HG02571 (cell line): ENCODE measurements around the gene SIAH1.
A peak's percentile ranks its signal among the peaks of the same experiment; 100 is the strongest.
"Not testable (repeated sequence)": the region's sequence is repeated elsewhere in the genome, so short reads cannot be mapped to it uniquely, and the experiment has no call there.

Experiments used
- ATAC-seq: cut with Tn5 transposase; IDR thresholded peaks from one replicate; pipeline ENCODE4 v1.9.1; 2021; ENCODE audit warnings: mild to moderate bottlenecking, moderate library complexity; ENCODE audit not compliant: unreplicated experiment

The SIAH1 gene

DNA sequence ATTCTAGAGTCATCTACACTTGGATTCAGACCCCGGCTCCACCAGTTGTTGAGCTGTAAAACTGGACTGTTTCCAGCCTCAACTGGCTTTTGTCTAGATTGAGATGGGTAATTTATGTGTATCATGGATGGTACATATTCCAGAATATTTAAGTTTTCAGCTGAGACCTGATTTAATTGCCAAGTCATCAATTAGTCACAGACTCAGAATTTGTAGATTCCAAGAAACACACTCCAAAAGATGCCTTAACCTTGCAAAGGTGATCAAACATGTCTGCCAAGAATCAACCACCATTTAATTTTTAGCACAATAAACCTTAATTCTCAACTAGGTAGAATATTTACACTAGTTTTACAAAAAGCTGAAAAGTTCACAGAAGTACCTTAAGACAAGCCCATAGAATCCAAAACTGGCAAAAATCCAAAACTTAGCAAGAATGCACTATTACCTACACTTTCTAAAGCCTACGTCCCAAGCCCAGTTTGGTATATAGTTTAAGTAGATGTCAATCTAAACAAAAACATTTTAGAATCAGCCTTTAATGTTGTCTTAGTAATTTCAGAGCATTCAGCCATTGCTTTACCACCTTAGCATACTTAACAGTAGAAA, 17.7 kb downstream of the SIAH1 start:
- no peak for ATAC-seq

DNA sequence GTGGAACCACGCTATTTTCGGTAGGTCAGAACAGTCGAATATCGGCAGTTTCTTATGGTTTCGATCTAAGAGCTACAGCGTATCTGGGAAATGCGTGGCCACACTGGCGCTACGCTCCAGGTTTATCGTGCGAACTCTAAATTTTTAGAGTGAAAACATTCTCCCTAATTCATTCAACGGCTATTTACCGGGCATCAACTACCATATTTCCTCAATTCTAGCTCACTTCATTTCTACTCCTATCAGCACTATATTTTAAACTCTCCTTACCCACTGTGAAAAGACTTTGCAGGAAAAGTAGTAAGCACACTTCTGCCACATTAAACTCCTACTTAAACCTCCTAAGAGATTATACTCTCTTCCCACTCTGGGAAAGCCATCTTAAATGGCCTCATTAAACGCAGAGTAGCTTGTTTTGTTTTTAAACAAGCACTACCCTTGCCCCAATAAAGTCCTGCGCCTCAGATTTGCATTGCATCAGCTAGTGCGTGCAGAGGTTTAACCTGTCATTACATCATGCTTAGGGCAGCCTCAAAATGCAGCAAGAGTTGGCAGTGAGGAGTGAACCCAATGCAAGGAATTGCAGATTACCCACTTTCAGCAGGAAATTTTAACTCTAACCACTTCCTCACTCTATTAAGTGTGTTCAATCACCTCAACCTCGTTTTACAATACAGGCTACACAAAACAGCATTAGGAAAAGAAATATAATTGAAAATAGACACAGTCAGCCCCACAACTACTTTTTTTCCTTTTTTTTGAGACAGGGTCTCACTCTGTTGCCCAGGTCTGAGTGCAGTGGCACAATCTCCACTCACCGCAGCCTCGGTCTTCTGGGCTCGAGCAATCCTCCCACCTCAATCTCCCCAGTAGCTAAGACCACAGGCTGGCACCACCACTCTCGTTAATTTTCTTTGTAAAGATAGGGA, 18.8 kb downstream of the SIAH1 start:
- ATAC-seq, result peak; percentile 63

DNA sequence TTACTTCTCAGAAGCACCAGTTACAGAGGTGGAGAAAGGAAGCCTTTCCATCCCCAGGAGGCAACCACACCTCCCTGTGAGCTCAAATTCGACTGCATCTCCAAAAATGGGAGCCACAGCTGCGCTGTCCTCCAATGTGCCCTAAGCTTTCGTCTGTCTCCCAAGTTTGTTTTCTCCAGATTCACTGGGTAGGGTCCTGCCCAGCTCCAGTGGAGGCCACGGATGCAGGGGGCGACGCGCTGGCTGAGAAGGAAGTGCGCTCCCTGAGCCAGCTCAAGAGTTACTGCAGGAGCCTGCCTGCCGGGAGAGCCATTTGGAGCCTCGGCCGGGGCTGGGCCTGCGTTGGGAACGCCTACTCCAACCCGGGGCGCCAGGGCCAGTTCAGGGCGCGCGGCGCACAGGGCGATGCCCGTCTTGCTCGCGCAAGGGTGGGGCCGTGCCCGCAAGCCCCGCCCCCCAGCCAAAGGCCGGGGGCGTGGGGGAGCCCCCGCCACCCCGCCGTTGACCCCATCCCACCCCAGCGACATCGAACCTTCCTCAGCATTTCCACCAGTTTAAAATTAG, 19.5 kb downstream of the SIAH1 start:
- ATAC-seq, result peak; percentile 94

DNA sequence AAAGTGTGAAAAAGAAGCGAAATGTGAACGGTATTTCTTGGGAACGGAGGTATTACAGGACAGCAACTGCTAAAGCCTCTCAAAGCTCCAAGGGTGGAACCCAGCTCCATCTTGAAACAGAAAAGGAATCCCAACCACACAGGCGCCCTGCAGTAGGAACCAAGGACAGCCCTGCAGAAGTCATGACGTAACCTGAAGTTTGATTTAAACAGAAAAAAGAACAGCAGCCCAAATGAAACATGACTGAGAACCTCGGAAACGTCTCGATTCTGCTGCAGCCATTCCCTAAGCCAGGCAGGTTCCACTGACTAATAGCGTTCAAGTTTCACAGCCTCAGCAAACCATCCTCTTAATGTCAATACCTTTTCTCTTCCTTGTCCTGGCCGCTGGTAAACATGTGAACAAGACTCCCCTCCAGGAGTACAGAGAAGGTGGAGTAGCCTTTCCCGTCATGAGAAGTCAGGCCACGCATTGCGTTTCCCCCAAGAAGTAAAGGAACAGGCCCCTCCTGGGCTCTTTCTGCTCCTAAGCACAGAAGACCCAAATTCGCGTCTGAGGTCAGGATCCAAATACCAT, 20.1 kb downstream of the SIAH1 start:
- no peak for ATAC-seq

DNA sequence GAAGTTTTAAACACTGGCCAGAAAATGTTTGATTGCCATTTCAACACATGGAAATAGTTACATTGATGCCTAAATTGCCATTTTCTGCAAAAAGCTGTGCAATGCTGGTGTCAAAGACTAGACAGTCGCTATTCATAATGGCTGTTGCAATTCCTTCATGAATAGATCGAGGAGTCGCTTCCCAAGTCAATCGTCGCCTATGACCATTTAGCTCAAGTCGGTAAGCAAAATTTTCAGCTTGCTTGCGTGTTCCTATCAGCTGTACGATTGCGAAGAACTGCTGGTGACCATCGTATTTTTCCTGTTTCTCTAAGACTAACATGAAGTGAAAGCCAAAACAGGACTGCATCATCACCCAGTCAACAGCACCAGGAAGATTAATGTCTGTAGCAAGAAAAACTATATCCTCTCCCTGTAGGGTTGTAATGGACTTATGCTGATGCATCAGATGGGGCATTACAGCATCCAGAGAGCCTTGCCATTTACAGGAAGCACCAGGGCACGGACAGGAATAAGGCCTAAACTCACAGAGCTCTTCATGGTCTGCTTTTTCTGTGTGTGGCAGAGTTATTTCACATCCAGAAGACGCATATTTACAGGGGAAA, 23.6 kb downstream of the SIAH1 start:
- no peak for ATAC-seq

DNA sequence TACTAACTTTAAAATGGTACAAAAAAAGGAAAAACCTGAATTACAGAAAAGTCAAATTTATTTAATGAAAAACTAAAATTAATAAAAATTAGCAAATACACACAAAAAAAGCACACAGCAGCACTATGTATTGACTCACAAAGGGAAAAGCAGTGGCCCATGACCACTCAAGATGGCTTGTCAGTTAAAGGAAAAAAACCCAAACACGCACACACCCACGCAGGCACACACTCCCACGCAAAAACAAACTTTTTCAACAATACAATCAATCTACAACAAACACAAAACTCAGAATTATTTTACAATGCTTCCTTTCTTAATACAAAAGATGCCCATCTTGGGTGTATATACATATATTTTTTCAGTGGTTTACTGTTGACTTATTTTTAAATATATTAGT, 24.2 kb downstream of the SIAH1 start:
- ATAC-seq, result no peak

DNA sequence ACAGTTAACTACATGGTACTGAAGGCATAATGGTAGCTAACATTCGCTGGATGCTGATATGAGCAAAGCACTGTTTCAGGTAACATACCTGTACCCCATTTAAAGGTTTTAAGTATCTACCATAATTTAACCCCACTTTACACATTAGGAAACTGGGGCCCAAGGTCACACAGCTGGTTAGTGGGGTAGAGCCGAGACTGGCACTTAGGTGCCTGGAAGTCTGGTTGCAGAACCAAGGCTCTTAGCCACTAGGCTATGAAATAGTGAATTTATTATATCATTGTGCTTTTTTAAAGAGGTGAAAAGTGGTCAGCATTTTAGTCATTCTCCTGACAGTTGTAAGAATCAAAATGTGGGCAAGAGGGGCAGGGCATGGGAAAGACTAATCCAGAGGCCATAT, 25.2 kb downstream of the SIAH1 start:
- ATAC-seq, result no peak

DNA sequence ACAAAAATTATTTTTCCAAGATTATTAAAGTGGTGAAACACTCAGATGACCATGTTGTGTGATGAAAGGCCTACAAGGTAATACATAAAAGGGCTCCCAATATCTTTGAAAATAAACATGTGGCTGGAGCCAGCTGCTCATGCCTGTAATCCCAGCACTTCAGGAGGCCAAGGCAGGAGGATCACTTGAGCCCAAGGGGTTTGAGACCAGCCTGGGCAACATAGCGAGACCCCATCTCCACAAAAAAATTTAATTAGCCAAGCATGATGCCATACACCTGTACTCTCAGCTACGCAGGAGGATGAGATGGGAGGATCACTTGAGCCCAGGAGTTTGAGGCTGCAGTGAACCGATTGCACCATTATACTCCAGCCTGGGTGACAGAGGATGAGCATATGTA, 26.8 kb downstream of the SIAH1 start:
- ATAC-seq, result no peak

DNA sequence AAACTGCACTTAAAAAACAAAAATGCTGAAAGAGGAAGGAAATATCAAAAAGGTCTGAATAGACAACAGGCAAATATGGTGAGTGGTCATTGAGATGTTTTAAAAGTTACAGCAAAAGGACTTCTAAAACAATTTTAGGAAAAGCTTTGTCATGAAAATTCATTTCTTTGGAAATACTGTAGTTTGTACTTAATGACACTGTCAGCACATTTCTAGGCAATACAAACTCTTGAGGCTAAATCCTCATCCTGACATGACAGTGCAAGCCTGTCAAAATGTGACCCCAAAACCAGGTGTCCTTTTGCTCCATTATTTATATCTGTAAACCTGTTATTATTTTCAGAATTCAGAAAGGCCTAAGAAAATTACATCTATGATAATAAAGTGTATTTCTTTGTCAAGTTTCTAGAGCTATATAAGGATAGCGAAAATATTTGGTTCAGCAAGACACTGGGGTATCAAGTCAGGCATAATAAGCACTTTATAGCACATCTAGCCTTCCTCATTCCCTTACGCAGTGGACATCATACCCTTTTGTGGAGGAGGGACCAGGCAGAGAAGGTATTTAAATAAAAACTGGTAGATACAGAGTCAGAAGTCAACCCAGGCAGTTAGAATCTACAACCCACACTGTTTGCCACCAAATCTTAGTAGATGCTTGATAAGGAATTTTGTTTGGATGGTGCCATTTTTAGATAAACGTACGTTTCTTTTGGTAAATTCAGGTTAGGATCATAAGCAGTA, 28.4 kb downstream of the SIAH1 start:
- no peak for ATAC-seq

DNA sequence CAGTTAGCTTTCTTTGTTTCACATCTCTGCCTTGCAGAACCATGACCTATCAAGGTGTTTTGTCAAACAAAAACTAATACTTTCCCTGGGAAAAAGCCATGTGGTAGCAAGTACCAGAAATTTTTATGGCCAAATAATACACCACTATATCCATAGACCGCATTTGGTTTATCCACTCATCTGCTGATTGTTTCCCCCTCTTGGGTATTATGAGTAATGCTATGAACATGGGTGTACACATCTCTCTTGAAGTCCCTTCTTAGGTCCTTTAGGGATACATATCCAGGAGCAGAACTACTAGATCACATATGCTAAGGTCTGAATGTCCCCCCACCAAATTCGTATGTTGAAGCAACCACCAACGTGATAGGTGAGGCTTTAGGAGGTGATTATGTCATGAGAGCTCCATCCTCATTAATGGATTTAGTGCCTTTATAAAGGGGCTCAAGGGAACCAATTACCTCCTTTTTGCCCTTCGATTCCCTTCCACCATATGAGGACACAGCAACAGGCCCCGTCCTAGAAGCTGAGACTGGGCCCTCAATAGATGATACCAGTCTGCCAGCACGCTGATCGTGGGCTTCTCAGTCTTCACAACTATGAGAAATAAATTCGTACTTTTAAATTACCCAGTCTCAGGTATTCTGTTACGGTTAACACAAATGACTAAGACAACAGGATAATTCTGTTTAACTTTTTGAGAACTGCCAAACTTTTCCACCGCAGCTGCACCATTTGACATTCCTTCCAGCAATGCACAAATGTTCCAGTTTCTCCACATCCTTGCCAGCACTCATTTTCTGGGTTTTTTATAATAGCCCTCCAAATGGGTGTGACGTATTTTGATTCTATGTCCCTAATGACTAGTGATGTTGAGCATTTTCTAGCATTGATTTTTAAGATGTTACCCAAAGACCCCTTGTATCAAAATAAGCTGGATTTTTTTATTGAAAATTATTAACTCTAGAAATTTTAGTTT, 30.0 kb downstream of the SIAH1 start:
- no peak for ATAC-seq

DNA sequence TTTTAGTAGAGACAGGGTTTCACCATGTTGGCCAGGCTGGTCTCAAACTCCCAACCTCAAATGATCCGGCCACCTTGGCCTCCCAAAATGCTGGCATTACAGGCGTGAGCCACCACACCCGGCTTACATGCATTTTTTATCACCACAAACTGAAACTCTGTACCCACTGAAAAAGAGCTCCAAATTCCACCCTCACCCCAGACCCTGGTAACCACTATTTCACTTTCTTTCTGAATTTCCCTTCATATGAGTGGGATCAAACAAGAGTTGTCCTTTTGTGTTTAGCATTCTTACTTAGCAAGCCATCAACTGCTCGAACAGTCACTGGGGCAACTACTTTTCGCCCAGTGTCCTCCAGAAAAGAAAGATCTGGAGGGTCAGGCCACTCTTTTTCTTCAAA, 30.8 kb downstream of the SIAH1 start:
- ATAC-seq, result not testable (repeated sequence)

DNA sequence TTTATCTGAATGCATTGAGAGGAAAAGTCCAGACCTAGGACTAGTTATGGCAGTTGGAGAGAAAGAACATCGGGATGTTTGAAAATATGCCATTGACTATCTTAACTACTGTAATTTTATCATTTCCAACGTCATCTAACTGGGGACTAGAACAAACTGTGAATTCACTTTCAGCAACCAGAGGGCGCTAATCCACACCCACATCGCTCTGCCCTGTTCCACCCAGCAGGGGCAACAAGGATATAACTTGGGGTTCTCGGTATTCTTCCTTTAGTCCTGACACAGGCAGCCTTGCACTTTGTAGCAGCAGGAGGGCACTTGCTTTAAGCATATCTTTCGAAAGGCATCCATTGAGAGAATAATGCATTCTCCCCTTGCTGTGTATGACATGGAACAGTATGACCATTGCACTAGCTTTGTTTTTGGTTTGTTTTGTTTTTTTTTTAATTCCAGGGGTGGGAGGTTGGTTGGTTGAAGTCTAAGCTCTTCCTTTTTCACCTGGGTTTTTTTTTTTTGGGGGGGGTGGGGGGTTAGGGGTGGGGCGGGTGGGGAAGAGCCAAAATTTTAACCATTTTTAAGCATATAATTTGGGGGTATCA, 31.5 kb downstream of the SIAH1 start:
- peak; percentile 81 for ATAC-seq

DNA sequence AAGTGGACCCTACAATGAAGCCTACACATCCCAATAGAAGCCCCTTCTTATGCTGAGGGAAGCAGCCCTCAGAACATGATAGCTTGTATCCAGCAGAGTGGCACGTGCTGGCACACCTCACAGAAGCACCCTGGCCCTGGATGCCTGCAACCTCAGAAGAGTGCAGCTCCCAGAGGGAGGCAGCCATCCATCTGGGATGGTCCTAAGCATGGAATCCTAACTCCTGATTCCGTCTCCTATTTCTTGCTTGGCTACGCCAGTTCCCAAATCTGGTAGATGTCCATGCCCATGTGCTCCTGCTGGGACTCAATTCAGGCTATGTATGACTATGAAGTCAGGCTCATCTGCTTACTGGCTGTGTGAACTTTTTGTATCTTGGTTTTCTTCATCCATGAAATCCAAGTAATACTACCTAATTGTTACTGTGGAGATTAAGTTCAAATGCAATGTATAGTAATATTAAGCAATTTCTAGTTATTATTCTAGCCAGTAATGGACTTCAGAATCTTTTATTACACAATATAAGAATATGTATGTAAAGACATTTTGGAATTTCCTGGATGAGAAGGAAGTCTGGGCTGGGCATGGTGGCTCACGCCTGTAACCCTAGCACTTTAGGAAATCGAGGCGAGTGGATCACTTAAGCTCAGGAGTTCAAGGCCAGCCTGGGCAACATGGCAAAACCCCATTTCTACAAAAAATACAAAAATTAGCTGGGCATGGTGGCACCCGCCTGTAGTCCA, 32.4 kb downstream of the SIAH1 start:
- ATAC-seq, result no peak

DNA sequence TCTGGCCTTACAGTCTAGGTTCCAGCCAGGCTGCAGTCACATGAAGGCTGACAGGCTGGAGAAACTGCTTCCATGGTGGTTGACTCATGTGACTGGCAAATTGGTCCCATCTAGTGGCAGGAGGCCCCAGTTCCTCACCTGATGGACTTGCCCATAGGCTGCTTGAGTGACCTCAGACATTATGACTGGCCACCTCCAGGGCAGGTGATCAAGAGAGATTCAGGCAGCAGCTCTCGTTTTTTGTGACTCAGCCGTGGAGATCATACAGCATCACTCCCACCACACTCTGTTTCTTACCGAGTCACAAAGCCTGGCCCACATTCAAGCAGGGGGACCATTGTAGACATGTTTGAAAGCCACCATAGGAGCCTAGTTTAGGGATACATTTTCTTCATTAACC, 34.5 kb downstream of the SIAH1 start:
- ATAC-seq, result no peak

DNA sequence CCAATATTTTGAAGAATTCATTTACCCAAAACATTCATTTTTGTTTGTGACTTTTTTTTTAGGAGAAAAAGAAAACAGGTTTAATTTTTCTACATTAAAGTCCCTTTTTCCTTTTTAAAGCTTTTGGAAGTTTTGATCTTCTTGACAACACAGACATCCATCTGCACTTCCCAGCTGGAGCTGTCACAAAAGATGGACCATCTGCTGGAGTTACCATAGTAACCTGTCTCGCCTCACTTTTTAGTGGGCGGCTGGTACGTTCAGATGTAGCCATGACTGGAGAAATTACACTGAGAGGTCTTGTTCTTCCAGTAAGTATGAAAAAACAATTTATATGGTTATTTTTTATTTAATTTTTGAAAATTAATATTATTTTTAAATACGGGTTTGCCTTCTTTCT, 37.2 kb downstream of the SIAH1 start:
- ATAC-seq, result no peak

DNA sequence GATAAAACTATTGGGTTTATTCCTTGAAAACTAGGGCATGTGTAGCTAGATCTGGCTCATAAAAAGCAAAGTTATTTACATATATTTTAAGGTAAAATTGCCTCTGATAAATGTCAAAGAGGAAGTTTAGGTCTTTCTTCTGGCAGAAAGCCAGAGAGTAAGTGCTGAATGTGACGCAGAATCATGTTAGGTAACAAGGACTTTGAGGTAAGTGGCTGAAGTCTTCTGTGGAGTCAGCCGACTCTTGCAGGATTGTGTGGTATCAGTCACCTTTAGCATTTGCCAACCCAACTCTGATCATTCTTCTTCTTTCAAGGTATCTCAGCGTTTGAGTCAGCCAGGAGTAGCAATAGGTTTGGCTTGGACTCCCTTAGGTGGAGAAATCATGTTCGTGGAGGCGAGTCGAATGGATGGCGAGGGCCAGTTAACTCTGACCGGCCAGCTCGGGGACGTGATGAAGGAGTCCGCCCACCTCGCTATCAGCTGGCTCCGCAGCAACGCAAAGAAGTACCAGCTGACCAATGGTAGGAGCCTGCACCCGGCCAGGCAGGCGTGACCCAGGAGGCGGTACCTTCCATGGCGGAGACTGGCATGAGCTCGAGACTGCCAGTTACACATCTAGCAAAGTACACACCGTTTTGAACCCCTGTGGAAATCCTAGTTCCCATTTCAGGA, 37.9 kb downstream of the SIAH1 start:
- ATAC-seq, result no peak

DNA sequence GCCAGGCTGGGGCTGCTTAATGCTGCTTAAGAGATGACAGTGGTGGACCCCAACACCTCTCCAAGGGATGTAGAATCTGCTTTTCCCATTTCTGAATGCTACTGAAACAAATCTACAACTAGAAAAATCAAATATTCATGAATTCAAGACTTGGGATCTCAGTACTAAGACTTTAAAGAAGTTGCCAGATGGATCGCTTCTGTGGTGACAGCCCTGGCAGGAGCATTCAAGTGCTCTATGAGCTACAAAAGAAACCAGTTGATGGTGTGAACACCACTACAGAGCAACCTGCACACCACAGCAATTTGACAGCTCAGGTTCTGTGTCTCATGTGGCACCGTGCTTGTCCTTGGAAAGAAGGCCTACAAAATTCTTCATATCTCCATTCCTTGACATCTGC, 42.6 kb downstream of the SIAH1 start:
- ATAC-seq, result no peak

DNA sequence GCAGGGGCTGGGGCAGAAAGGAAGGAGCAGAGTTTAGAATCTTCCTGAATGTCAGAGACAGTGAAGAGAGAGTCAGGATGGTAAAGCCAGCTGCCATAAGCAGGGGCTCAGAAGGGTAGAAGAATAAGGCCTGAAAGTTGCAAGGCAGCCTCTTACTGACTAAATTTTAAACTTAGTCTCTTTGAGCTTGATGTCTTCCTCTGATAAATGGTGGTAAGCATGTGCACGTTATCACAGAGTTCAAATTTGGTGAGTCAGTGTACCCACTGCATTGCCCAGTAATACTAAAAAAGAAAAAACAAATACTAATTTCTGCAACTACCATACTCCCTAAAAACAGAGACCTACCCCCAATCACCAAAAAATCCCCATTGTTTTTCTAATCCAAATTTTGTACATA, 45.2 kb downstream of the SIAH1 start:
- ATAC-seq, result no peak
